GM12864 (cell line): ENCODE data around the gene MST1.
"Not testable (repeated sequence)": the region's sequence is repeated elsewhere in the genome, so short reads cannot be mapped to it uniquely, and the experiment has no call there.

Source experiments
- DNase-seq: peaks from one replicate; pipeline ENCODE4 v3.0.0-alpha.2; 2011; ENCODE audit warnings: low read depth
- H3K4me3 ChIP-seq: 2 replicates; pipeline ENCODE4 v1.5.1; 2011; ENCODE audit warnings: mild to moderate bottlenecking, low read depth, low read length, control low read depth
- TF ChIP-seq, protein P1 (sequence below): IDR thresholded peaks from 2 replicates; pipeline ENCODE4 v1.5.1; 2011; ENCODE audit warnings: low read depth, mild to moderate bottlenecking, moderate library complexity, low read length, control low read depth, inconsistent platforms; ENCODE audit errors: missing control alignments

The MST1 gene

DNA sequence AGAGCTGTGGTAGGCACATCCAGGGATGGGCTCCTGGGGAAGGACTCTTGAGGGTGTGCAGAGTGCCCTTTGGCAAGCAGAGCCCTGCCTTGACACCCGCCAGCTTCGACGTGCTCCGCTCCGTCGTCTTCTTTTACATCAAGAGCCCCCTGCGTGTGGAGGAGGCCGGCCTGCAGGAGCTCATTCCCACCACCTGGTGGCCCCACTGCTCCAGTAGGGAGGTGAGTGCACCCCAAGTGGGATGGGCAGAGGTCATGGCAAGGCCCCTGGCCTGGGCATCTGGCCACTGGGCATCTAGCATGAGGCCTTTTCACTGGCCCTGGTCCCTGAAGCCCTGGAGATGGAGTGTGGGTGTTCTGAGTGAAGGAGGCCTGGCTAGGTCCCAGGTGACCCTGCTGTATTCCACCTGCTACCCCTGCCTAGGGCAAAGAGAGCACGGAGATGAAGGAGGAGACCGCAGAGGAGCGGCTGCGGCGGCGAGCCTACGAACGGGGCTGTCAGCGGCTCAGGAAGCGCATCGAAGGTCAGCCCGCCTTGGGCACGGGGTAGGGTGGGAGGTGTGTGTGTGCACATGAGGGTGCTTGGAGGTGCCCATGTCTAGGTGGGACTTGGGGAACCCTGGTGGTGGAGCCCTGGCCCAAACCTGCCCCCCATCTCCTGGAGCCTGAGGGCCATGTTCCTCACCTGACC is 12.3 kb upstream of the MST1 start:
- H3K4me3 ChIP-seq, result no peak overlapping the region
- no peak for DNase-seq
- TF ChIP-seq, protein P1, sequence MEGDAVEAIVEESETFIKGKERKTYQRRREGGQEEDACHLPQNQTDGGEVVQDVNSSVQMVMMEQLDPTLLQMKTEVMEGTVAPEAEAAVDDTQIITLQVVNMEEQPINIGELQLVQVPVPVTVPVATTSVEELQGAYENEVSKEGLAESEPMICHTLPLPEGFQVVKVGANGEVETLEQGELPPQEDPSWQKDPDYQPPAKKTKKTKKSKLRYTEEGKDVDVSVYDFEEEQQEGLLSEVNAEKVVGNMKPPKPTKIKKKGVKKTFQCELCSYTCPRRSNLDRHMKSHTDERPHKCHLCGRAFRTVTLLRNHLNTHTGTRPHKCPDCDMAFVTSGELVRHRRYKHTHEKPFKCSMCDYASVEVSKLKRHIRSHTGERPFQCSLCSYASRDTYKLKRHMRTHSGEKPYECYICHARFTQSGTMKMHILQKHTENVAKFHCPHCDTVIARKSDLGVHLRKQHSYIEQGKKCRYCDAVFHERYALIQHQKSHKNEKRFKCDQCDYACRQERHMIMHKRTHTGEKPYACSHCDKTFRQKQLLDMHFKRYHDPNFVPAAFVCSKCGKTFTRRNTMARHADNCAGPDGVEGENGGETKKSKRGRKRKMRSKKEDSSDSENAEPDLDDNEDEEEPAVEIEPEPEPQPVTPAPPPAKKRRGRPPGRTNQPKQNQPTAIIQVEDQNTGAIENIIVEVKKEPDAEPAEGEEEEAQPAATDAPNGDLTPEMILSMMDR, result peak; percentile 54

GRCh38 chr3:49700453-49701128 is 11.3 kb upstream of the MST1 start:
- no peak overlapping the region for H3K4me3 ChIP-seq
- no peak for DNase-seq
- TF ChIP-seq, protein P1, result no peak

GRCh38 chr3:49700014-49700413 is 10.7 kb upstream of the MST1 start:
- TF ChIP-seq, protein P1, result no peak
- no peak for DNase-seq
- no peak overlapping the region for H3K4me3 ChIP-seq

DNA sequence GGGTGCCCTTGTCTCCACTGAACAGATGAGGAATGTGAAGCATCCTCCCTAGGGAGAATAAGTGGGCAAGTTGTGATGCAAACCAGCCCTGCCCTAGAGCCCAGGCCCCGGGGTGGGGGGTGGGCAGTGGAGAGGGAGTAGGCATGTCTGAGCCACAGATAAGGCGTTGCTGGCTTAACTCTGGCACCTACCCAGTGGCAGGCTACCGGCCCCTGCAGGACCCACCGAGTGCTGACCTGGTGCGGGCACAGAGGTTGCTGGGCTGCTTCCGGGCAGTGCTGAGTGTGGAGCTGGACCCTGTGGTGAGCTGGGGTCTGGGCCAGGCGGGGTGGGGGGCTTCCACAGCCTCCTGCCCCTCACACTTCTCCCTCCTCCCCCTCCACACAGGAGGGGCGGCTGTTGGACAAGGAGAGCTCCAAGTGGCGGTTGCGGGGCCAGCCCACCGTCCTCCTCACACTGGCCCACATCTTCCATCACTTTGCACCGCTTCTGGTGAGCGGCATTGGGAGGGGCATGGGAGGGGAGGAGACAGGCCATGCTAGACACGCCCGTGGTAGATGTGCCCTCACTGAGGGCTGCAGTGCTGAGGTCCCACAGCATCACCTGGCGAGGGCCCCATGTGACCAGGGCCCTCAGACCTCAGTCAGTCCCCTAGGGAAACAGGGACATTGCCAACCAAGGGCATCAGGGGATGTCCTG is 10.2 kb upstream of the MST1 start:
- TF ChIP-seq, protein P1, result no peak
- DNase-seq, result no peak
- no peak overlapping the region for H3K4me3 ChIP-seq

DNA sequence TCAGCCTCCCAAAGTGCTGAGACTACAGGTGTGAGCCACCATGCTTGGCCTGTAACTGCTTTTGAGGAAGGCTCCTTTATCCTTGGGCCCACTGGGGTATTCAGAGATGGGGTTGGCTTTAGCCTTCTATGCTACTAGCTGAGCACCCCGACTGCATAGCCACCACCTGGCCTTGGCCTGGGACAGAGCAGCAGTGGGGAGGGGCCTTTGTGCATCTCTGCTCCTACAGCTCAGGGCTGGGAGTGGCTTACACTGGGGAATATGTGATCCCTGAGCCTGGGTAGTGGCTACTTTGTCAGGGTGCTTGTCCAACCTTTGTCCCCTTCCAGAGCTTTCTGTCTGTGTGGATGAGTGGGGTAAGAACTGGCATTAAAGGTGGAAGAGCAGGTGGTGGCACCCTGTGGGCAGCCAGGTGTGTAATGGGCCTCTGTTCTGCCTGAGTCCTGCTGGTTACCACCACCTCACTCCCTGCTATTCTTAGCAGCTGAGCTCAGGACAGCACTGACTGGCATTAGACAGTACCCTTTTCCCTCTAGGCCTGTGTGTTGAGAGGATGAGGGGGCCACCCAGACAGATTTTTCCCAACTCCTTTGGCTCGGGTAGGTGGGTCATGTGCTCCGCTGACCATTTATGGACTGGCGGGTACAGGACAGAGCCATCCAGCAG is 6.2 kb upstream of the MST1 start:
- DNase-seq, H3K4me3 ChIP-seq: not testable (repeated sequence)

GRCh38 chr3:49694409-49695070 is 5.3 kb upstream of the MST1 start:
- not testable (repeated sequence) for H3K4me3 ChIP-seq, DNase-seq

GRCh38 chr3:49691481-49691880 is 2.2 kb upstream of the MST1 start:
- not testable (repeated sequence) for H3K4me3 ChIP-seq, DNase-seq

DNA sequence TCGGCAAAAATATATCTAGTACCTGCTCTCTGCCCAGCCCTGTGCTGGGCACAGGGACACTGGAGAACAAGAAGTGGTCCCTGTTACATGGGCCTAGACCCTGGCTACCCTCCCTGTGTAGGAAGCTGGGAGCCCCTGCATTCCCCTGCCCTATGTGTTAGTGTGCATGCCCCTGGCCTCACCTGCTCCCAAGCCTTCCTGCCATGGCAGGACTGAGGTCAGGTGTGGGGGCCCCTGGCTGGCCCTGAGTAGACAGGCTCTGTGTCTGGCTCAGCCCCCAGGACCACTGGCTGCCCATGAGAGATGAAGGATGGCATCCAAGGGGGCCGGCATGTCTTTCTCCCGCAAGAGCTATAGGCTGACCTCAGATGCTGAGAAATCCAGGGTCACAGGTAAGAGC is 1.6 kb upstream of the MST1 start:
- H3K4me3 ChIP-seq, DNase-seq: not testable (repeated sequence)

DNA sequence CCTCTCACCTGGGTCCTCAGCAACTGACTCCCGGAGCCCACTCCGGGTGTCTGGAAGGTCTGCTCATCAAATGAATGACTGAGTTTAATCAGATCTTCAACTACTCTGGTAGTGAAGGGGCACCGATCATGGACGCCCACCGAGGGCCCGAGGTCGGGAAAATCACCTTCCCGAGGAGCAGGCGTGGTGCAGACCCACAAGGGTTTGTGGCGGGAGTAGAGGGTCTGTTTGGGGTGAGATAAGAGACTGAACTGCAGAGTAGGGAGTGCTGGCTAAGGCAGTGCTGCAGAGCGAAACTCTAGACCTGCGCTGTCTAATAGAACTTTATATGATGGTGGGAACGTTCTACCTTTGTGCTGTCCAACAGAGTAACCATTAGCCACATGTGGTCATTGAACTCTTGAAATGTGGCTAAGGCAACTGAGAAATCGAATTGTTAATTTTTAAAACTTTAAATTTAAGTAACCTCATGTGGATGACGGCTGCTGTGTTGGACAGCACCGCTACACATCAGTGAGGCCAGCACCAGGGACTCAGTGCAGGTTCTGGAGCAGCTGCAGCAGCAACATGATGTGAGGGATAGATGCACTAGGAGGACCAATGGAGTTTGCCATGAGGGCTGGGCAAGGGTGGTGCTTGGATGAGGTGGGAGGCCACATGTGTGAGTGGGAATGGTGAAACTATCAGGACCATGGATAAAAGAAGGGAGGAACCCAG is 792 bp upstream of the MST1 start:
- not testable (repeated sequence) for DNase-seq

DNA sequence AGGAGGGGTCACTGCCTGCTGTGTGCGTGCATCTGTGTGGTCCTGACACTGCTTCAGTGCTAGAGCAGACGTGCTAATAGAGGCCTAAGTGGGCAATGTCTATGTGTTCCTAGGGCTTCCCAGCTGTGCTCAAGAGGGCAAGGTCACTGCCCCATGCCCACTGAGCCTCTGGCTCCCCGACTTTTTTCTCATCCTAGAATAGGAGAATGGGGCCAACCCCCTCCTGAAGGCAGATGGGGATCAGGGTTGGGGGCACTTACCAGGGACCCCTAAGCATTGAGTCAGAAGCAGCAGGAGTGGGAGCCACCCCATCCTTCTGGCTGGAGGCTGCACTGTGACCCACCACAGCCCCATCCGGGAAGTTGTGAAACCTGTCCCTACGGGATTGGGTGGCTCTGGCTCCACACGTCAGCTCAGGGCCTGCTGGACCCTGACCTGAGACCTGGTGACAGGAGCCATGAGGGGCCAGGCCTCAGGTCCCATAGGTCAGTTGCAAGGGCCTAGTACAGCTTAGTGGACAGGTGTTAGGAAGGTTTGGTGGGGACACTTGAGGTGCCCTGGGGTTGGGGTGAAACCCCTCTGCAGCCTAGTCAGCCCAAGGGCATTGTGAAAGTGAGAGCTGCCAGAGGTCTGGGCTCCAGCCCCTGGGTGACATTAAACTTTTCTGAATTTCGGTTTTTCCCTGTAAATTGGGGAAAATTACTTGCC is 782 bp downstream of the MST1 start:
- DNase-seq, result not testable (repeated sequence)
- H3K4me3 ChIP-seq, result peak overlapping the region; percentile 86

More for the DNA sequence above, 792 bp upstream of the MST1 start:
- H3K4me3 ChIP-seq, result peak overlapping the region; percentile 86

DNA sequence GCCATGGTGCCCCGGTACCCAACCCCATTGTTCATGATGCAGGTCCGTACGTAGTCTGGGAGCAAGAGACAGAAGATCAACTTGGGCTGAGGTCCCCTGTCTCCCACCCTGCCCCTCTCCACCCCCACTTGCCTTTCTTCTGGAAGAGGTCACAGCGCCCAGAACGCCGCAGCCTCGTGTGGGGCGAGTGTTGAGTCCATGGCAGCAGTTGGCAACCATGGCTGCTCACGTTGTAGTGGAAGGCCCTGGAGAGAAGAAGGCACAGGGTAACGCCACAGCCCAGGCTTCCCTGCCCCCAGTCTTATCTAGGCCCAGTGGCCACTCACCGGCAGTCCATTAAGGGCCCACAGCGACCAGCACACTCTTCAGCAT is 1.9 kb downstream of the MST1 start:
- H3K4me3 ChIP-seq, DNase-seq: not testable (repeated sequence)

- not testable (repeated sequence) for H3K4me3 ChIP-seq, DNase-seq
Observed at GRCh38 chr3:49686769-49687423, 2.4 kb downstream of the MST1 start.
